K562 (cell line): ENCODE results near the gene COL4A1. TPM values are rescaled to one million over a fixed set of nuclear protein-coding genes. Genes with fewer than 3 reads are reported as not detected.

ENCODE experiments used
- ATAC-seq: fragments of 200-7000 bp; cut with Tn5 transposase; 3 replicates; pipeline ENCODE4 v1.9.1; 2020; ENCODE audit warnings: moderate library complexity
- BruUV-seq: library from RNA; stranded (reverse); fragments of 400-500 nt; replicated peaks from 2 replicates; lab custom pipeline; 2021; lab: Mats Ljungman, UMichigan
- CTCF ChIA-PET: fragments of 300-600 bp; formaldehyde crosslinking; extraction: SDS; loops from one replicate; lab custom pipeline; 2021; ENCODE audit warnings: low intra/inter-chr PET ratio; lab: Yijun Ruan, JAX
- POLR2A ChIA-PET: fragments of 300-600, 350-650 bp; sonication (Branson Sonifier 250); formaldehyde crosslinking; extraction: SDS; loops from one replicate; lab custom pipeline; 2021; ENCODE audit warnings: antibody characterized with exemption, inconsistent platforms; lab: Yijun Ruan, JAX
- DNase-seq, 4 experiments: peaks; one replicate each; pipeline versions ENCODE4 v3.0.0 to v3.0.0-alpha.2; 2011 to 2018; ENCODE audit warnings: low spot score in 3 of 4, mixed read lengths in 3 of 4; ENCODE audit errors: extremely low read depth in 1 of 4
- FAIRE-seq: peaks from 2 replicates; lab custom pipeline; 2011; peaks lifted over from hg19 to GRCh38; lab: Jason Lieb, UNC
- H2AFZ ChIP-seq: 2 replicates; pipeline ENCODE4 v1.6.0; 2011; ENCODE audit warnings: low read depth, low read length, control low read depth, inconsistent platforms
- H3K27ac ChIP-seq: fragments of 200-600 bp; 3 replicates; pipeline ENCODE4 v1.8.0; 2011; ENCODE audit warnings: low read depth, mild to moderate bottlenecking, control low read depth, inconsistent platforms, low read length, moderate library complexity, mixed read lengths; ENCODE audit errors: extremely low read depth
- H3K27me3 ChIP-seq, 2 experiments: fragments of 300-600 bp in 1 of 2; 2 replicates in 1 of 2; 3 replicates in 1 of 2; pipeline versions ENCODE4 v1.6.0 to v1.8.0; 2011; ENCODE audit warnings: inconsistent platforms in 2 of 2, low read length in 2 of 2, mild to moderate bottlenecking in 1 of 2, mixed read lengths in 1 of 2, moderate library complexity in 1 of 2; ENCODE audit not compliant: control insufficient read depth in 2 of 2, insufficient read depth in 2 of 2
- H3K36me3 ChIP-seq: fragments of 300-600 bp; 3 replicates; pipeline ENCODE4 v1.8.0; 2011; ENCODE audit warnings: mild to moderate bottlenecking, low read length, inconsistent platforms; ENCODE audit not compliant: control insufficient read depth, insufficient read depth
- H3K4me1 ChIP-seq, 2 experiments: fragments of 200-600 bp in 1 of 2; replicated peaks in 1 of 2; 2 replicates in 1 of 2; 3 replicates in 1 of 2; pipeline versions ENCODE4 v1.5.1 to v1.8.0; 2011; ENCODE audit warnings: inconsistent platforms in 2 of 2, low read length in 2 of 2, mild to moderate bottlenecking in 1 of 2, mixed read lengths in 1 of 2, moderate library complexity in 1 of 2; ENCODE audit not compliant: control insufficient read depth in 2 of 2, insufficient read depth in 2 of 2
- H3K4me2 ChIP-seq: 2 replicates; pipeline ENCODE4 v1.6.1; 2011; ENCODE audit warnings: low read length, control low read depth, inconsistent platforms, mixed read lengths; ENCODE audit not compliant: insufficient read depth
- H3K4me3 ChIP-seq: fragments of 200-600 bp; sonication (generic), shearing (Covaris generic); 2 replicates; pipeline ENCODE4 v1.5.1; 2016; ENCODE audit warnings: control low read depth, inconsistent platforms
- H3K79me2 ChIP-seq: fragments of 200-600 bp; 3 replicates; pipeline ENCODE4 v1.8.0; 2011; ENCODE audit warnings: low read length, inconsistent platforms; ENCODE audit not compliant: control insufficient read depth, insufficient read depth
- H3K9ac ChIP-seq, 2 experiments: 2 replicates each; pipeline versions ENCODE4 v1.6.0 to v1.6.1; 2011; ENCODE audit warnings: low read depth in 2 of 2, low read length in 2 of 2, control low read depth in 1 of 2, inconsistent platforms in 1 of 2, mild to moderate bottlenecking in 1 of 2, mixed read lengths in 1 of 2; ENCODE audit not compliant: insufficient read depth in 1 of 2
- H3K9me1 ChIP-seq: one replicate; pipeline ENCODE4 v1.6.0; 2011; ENCODE audit warnings: inconsistent platforms, mild to moderate bottlenecking, low read length, moderate library complexity; ENCODE audit not compliant: control insufficient read depth, insufficient read depth
- H3K9me3 ChIP-seq: replicated peaks from 2 replicates; pipeline ENCODE4 v1.5.1; 2011; ENCODE audit warnings: low read depth, low read length, inconsistent platforms; ENCODE audit not compliant: control insufficient read depth, insufficient read depth
- H4K20me1 ChIP-seq: replicated peaks from 2 replicates; pipeline ENCODE4 v1.6.1; 2011; ENCODE audit warnings: low read length, inconsistent platforms, mixed read lengths; ENCODE audit not compliant: control insufficient read depth, insufficient read depth
- FOXA1 ChIP-seq: fragments of 450-650 bp; IDR thresholded peaks from 2 replicates; pipeline ENCODE4 v1.6.1; 2016; ENCODE audit warnings: mild to moderate bottlenecking, borderline replicate concordance
- FOXP1 ChIP-seq: sonication (generic); formaldehyde crosslinking; IDR thresholded peaks from 2 replicates; pipeline ENCODE4 v1.8.0; 2022; ENCODE audit warnings: mild to moderate bottlenecking, missing genetic modification reagents
- HNRNPL ChIP-seq: fragments of 200-400 bp; formaldehyde crosslinking; IDR thresholded peaks from 2 replicates; pipeline ENCODE4 v1.6.1; 2017; ENCODE audit warnings: low read depth, mild to moderate bottlenecking, low read length
- KLF6 ChIP-seq: fragments of 250-450 bp; sonication (Bioruptor Pico); IDR thresholded peaks from 2 replicates; pipeline ENCODE4 v1.4.0; 2020; ENCODE audit warnings: mild to moderate bottlenecking, moderate library complexity, borderline replicate concordance
- MTA2 ChIP-seq: fragments of 450-650 bp; IDR thresholded peaks from 2 replicates; pipeline ENCODE4 v1.6.1; 2016; ENCODE audit warnings: low read depth
- PRMT5 ChIP-seq: sonication (generic); formaldehyde crosslinking; IDR thresholded peaks from 2 replicates; pipeline ENCODE4 v1.5.0; 2020; ENCODE audit warnings: missing genetic modification reagents
- PYGO2 ChIP-seq: fragments of 450-650 bp; IDR thresholded peaks from 2 replicates; pipeline ENCODE4 v1.6.1; 2016; ENCODE audit warnings: mild to moderate bottlenecking, missing genetic modification characterization, moderate library complexity, missing compliant biosample characterization
- RBM22 ChIP-seq: fragments of 200-400 bp; formaldehyde crosslinking; IDR thresholded peaks from 2 replicates; pipeline ENCODE4 v1.6.1; 2018; ENCODE audit warnings: low read length, low read depth; ENCODE audit not compliant: poor library complexity, severe bottlenecking
- SMC3 ChIP-seq: conservative IDR thresholded peaks from 2 replicates; pipeline ENCODE4 v1.6.1; 2011; ENCODE audit warnings: low read depth, low read length, improper control_type of control experiment; ENCODE audit not compliant: insufficient read depth
- SOX6 ChIP-seq: fragments of 450-650 bp; IDR thresholded peaks from 2 replicates; pipeline ENCODE4 v1.6.1; 2014; ENCODE audit warnings: mild to moderate bottlenecking
- TEAD4 ChIP-seq, 2 experiments: sonication (generic) in 1 of 2; formaldehyde crosslinking in 1 of 2; IDR thresholded peaks; 2 replicates each; pipeline versions ENCODE4 v1.6.1 to v1.8.0; 2012 to 2022; ENCODE audit warnings: borderline replicate concordance in 1 of 2, inconsistent platforms in 1 of 2, low read length in 1 of 2, mild to moderate bottlenecking in 1 of 2, missing genetic modification reagents in 1 of 2
- ZNF140 ChIP-seq: fragments of 250-450 bp; sonication (Bioruptor Pico); IDR thresholded peaks from 2 replicates; pipeline ENCODE4 v1.8.0; 2021; ENCODE audit warnings: moderate library complexity, mild to moderate bottlenecking, inconsistent platforms
- ZNF239 ChIP-seq: fragments of 250-450 bp; sonication (Bioruptor Pico); IDR thresholded peaks from 2 replicates; pipeline ENCODE4 v1.4.0; 2020; ENCODE audit warnings: mild to moderate bottlenecking
- WGBS: fragments of 100-300 bp; shearing (Covaris generic); methylation state at CpG from one replicate; pipeline ENCODE4 v1.1.6; 2016; ENCODE audit warnings: low coverage, mixed read lengths; ENCODE audit not compliant: insufficient coverage; ENCODE audit errors: missing lambda C conversion rate; 5-methylcytosine and 5-hydroxymethylcytosine counted together
- in situ Hi-C: fragments of 300-500 bp; cut with MboI; formaldehyde crosslinking; loops from 4 replicates; pipeline ENCODE4 v1.15.0; 2018; ENCODE audit warnings: inconsistent platforms, mixed read lengths
- intact Hi-C: fragments of 100-400 bp; cut with micrococcal nuclease; formaldehyde crosslinking; loops from 2 replicates; pipeline ENCODE4 v1.14.2; 2022
- polyA plus RNA-seq, 8 experiments: library from polyadenylated mRNA; depleted of rRNA in 4 of 8; stranded (reverse) in 5 of 8; unstranded in 3 of 8; fragments of >200 nt; fragmentation: Nextera tagmentation in 2 of 8; fragmentation: Illumina TruSeq in 1 of 8; extraction: Ambion mirVana in 2 of 8; extraction: Trizol in 1 of 8; gene quantifications; 2 replicates each; pipeline versions ENCODE4 v1.2.1 to v1.2.3, GENCODE V29; 2011 to 2014; ENCODE audit warnings: inconsistent platforms in 1 of 8, missing spikeins in 1 of 8
- total RNA-seq, 7 experiments: library from RNA; depleted of rRNA in 6 of 7; stranded (reverse); fragments of >200 nt in 6 of 7; fragmentation: Illumina TruSeq in 2 of 7; extraction: Trizol in 2 of 7; gene quantifications; 2 replicates each; pipeline versions ENCODE4 v1.2.1 to v1.2.3, GENCODE V29; 2011 to 2021; ENCODE audit warnings: low replicate concordance in 1 of 7
- TF ChIP-seq, protein P1 (sequence below): fragments of 450-650 bp; IDR thresholded peaks from one replicate; pipeline ENCODE4 v1.6.1; 2018; ENCODE audit warnings: mild to moderate bottlenecking, moderate library complexity; ENCODE audit not compliant: partially characterized antibody
- TF ChIP-seq, protein P2 (sequence below): fragments of 250-450 bp; sonication (Bioruptor Pico); IDR thresholded peaks from 2 replicates; pipeline ENCODE4 v1.4.0; 2020; ENCODE audit warnings: mild to moderate bottlenecking, moderate library complexity
- TF ChIP-seq, protein P3 (sequence below): fragments of 450-650 bp; conservative IDR thresholded peaks from 2 replicates; pipeline ENCODE4 v1.6.1; 2016; ENCODE audit warnings: missing genetic modification characterization, low read depth, mild to moderate bottlenecking, missing compliant biosample characterization, moderate library complexity

Gene COL4A1
- total and polyA plus RNA-seq, 9 of the 15 experiments (the other 6 are each of a cell fraction or from before 2014, with no cell fraction given): 0.35 TPM; not detected in 8

DNA sequence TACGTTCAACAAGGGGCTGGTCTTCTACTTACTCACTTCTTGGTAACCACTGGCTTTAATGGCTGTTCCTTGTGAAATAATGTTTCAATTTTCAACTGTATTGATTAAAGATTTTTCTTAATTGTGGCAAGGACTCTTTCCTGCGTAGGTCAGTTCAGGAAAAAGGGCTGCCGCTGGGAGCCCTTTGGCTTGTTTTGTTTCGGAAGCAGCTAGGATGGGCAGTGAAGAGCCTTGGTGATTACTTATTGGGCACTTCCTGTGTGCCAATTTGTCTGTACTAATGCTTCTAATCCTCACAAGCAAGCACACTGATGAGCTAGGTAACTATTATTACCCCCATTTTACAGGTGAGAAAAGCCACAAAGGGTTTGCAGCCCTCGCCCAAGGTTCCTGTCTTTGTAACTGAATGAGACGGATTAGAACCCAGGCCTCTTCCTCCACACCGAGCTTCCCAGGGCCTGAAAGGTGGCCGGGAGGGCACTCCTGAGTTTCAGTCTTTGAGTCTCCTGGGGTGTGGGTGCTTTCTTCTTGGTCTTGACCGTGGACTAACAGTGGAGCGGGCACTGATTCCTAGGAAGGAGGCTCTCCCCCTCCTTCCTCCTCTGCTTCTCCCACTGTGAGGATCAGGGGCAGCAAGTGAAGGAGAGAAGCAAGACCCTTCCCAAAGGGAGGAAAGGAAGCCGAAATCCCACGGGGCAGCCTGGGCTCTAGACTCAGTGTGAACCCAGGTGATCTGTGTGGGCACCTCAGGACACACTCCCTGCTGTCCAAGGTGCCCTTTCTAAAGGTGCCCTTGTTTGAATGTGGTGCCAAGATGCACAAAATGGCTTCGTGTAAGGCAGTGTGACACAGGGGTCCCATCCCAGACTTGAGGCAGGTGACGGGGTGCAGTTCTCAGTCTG, 3.8 kb upstream of the COL4A1 start:
- Histone ChIP-seq H3K4me3 (no peak overlapping the region), H3K9ac (no peak overlapping the region), H2AFZ (no peak overlapping the region), H3K79me2 (no peaks in the 10 kb centered on the region), H3K27ac (no peak overlapping the region), H3K4me2 (no peak overlapping the region), H3K9me3 (no peaks in the 10 kb centered on the region), H3K9me1 (no peaks in the 10 kb centered on the region), H3K36me3 (no peaks in the 10 kb centered on the region), H3K4me1 (no peaks in the 10 kb centered on the region; a peak in 1 of 5 replicates), H3K27me3 (peaks cover 8 to 59% of the 10 kb centered on the region in 2 experiments), H4K20me1 (no peaks in the 10 kb centered on the region)
- DNase-seq (no peak), FAIRE-seq (no peak), ATAC-seq (no peak)
- ChIA-PET CTCF (no interaction called here), POLR2A (no interaction called here)
- BruUV-seq: no TSS peak
- WGBS: 1% methylated on average over 9 of the region's 14 CpGs
- in situ Hi-C loops (no loop called here), intact Hi-C loops (no loop called here)
- no peak for TF ChIP-seq KLF6 (CRISPR knock-in tag)
- TF ChIP-seq TEAD4 (IDR thresholded peaks at IDR 0.05; ENCODE audit: low read length): no peak
- no peak for TF ChIP-seq TEAD4 (CRISPR knock-in tag; IDR thresholded peaks at IDR 0.05; ENCODE audit: borderline replicate concordance)
- TF ChIP-seq FOXP1 (CRISPR knock-in tag): no peak
- TF ChIP-seq FOXA1: no peak
- TF ChIP-seq, protein P1, sequence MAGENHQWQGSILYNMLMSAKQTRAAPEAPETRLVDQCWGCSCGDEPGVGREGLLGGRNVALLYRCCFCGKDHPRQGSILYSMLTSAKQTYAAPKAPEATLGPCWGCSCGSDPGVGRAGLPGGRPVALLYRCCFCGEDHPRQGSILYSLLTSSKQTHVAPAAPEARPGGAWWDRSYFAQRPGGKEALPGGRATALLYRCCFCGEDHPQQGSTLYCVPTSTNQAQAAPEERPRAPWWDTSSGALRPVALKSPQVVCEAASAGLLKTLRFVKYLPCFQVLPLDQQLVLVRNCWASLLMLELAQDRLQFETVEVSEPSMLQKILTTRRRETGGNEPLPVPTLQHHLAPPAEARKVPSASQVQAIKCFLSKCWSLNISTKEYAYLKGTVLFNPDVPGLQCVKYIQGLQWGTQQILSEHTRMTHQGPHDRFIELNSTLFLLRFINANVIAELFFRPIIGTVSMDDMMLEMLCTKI: no peak
- TF ChIP-seq SMC3: no peak
- TF ChIP-seq ZNF239 (CRISPR knock-in tag): no peak
- TF ChIP-seq PYGO2 (tag): no peak
- TF ChIP-seq HNRNPL: no peak
- no peak for TF ChIP-seq RBM22
- TF ChIP-seq SOX6: no peak
- TF ChIP-seq, protein P2, sequence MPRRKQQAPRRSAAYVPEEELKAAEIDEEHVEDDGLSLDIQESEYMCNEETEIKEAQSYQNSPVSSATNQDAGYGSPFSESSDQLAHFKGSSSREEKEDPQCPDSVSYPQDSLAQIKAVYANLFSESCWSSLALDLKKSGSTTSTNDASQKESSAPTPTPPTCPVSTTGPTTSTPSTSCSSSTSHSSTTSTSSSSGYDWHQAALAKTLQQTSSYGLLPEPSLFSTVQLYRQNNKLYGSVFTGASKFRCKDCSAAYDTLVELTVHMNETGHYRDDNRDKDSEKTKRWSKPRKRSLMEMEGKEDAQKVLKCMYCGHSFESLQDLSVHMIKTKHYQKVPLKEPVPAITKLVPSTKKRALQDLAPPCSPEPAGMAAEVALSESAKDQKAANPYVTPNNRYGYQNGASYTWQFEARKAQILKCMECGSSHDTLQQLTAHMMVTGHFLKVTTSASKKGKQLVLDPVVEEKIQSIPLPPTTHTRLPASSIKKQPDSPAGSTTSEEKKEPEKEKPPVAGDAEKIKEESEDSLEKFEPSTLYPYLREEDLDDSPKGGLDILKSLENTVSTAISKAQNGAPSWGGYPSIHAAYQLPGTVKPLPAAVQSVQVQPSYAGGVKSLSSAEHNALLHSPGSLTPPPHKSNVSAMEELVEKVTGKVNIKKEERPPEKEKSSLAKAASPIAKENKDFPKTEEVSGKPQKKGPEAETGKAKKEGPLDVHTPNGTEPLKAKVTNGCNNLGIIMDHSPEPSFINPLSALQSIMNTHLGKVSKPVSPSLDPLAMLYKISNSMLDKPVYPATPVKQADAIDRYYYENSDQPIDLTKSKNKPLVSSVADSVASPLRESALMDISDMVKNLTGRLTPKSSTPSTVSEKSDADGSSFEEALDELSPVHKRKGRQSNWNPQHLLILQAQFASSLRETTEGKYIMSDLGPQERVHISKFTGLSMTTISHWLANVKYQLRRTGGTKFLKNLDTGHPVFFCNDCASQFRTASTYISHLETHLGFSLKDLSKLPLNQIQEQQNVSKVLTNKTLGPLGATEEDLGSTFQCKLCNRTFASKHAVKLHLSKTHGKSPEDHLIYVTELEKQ: no peak
- TF ChIP-seq ZNF140 (CRISPR knock-in tag): no peak
- TF ChIP-seq, protein P3, sequence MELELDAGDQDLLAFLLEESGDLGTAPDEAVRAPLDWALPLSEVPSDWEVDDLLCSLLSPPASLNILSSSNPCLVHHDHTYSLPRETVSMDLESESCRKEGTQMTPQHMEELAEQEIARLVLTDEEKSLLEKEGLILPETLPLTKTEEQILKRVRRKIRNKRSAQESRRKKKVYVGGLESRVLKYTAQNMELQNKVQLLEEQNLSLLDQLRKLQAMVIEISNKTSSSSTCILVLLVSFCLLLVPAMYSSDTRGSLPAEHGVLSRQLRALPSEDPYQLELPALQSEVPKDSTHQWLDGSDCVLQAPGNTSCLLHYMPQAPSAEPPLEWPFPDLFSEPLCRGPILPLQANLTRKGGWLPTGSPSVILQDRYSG: no peak
- no peak for TF ChIP-seq PRMT5 (CRISPR knock-in tag)
- no peak for TF ChIP-seq MTA2
